Lower lobe of right lung (tissue), 2 donors: Measurements from ENCODE around the gene LHX5. TPM values are rescaled to one million over a fixed set of nuclear protein-coding genes. Genes with fewer than 3 reads are reported as not detected.
"Not testable (repeated sequence)": the region's sequence is repeated elsewhere in the genome, so short reads cannot be mapped to it uniquely, and the experiment has no call there.

Experiments used
- ATAC-seq, 2 donors: fragments of 200-7000 bp; cut with Tn5 transposase; one replicate each; pipeline ENCODE4 v1.9.1; 2020 to 2022; ENCODE audit warnings: mild to moderate bottlenecking in 2 of 2, moderate library complexity in 2 of 2
- DNase-seq: peaks from one replicate; pipeline ENCODE4 v3.0.0-alpha.2; 2020
- H3K27ac ChIP-seq: fragments of 200-600 bp; one replicate; pipeline ENCODE4 v1.8.0; 2022
- H3K27me3 ChIP-seq: fragments of 200-600 bp; one replicate; pipeline ENCODE4 v1.8.0; 2022; ENCODE audit warnings: low read depth
- H3K36me3 ChIP-seq: fragments of 200-600 bp; one replicate; pipeline ENCODE4 v1.8.0; 2022; ENCODE audit warnings: mild to moderate bottlenecking
- H3K4me1 ChIP-seq: fragments of 200-600 bp; one replicate; pipeline ENCODE4 v1.8.0; 2022
- H3K4me3 ChIP-seq: fragments of 200-600 bp; one replicate; pipeline ENCODE4 v1.8.0; 2022; ENCODE audit warnings: mild to moderate bottlenecking
- H3K9me3 ChIP-seq: fragments of 200-600 bp; one replicate; pipeline ENCODE4 v1.8.0; 2022
- CTCF ChIP-seq: fragments of 200-600 bp; IDR thresholded peaks from one replicate; pipeline ENCODE4 v1.8.0; 2022; ENCODE audit warnings: antibody characterized with exemption, mild to moderate bottlenecking
- intact Hi-C: fragments of 100-400 bp; cut with DNase I; formaldehyde crosslinking; loops from one replicate; pipeline ENCODE4 v1.11.0; 2022
- total RNA-seq: library from RNA; stranded (reverse); fragmentation: NEBNext Ultra II Directional; extraction: Animal tissue kit (Norgen Biotek cat#: 25700); gene quantifications from one replicate; pipeline ENCODE4 v1.2.1, GENCODE V29; 2021
- donor health status: DM: no; HTN: yes; CAD: no; lungs with severe emphysema.

The LHX5 gene
- total RNA-seq, 1 donor from 2014 or later: not detected

- no peak overlapping the region for H3K4me3 ChIP-seq
- no peak overlapping the region for H3K27ac ChIP-seq
- H3K27me3 ChIP-seq: peaks cover 35% of the 10 kb centered on the region
- DNase-seq (no peak), ATAC-seq (no peak)
- intact Hi-C loops: no loop called here
- TF ChIP-seq CTCF: no peak
- no peaks in the 10 kb centered on the region for H3K9me3 ChIP-seq
- H3K36me3 ChIP-seq: no peaks in the 10 kb centered on the region
- no peaks in the 10 kb centered on the region for H3K4me1 ChIP-seq
These were observed 26.0 kb upstream of the LHX5 start for GRCh38 chr12:113497693-113498092.

DNA sequence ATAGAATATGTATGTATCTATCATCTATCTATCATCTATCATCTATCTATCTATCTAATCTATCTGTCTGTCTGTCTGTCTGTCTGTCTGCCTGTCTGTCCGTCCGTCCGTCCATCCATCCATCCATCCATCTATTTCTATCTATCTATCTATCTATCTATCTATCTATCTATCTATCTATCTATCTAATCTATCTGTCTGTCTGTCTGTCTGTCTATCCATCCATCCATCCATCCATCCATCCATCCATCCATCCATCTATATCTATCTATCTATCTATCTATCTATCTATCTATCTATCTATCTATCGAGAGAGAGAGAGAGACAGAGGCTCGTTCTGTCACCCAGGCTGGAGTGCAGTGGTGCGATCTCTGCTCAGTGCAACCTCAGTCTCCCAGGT is 24.3 kb upstream of the LHX5 start:
- H3K4me3 ChIP-seq, DNase-seq, H3K27ac ChIP-seq, H3K9me3 ChIP-seq, H3K4me1 ChIP-seq, H3K36me3 ChIP-seq, intact Hi-C loops, ATAC-seq: not testable (repeated sequence)
- H3K27me3 ChIP-seq: peaks cover 28% of the 10 kb centered on the region

- ATAC-seq (no peak), DNase-seq (no peak)
- no peak for TF ChIP-seq CTCF
- no peak overlapping the region for H3K27ac ChIP-seq
- H3K9me3 ChIP-seq: no peaks in the 10 kb centered on the region
- no peak overlapping the region for H3K4me3 ChIP-seq
- H3K27me3 ChIP-seq: peaks cover 17% of the 10 kb centered on the region
- H3K4me1 ChIP-seq: no peaks in the 10 kb centered on the region
- intact Hi-C loops: no loop called here
- no peaks in the 10 kb centered on the region for H3K36me3 ChIP-seq
These were observed 16.7 kb upstream of the LHX5 start for GRCh38 chr12:113488322-113488721.

DNA sequence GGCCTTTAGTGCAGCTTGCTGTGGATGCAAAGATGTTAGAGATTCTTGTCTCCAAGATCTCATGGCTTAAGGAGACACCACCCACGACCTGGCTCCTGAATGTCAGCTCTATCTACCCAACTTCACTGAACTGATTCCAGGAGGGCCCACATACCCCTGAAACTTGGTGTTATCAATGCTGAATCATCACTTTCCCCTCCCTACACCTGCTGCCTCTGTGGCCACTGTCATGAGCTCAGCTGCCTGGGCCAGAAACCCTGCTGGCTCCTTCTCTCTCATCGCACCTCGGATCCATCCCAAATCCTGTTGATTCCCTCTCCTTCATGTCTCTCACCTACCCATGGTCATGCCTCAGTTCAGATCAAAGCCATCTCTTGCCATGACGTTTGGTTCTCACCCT is 15.1 kb upstream of the LHX5 start:
- Histone ChIP-seq H3K36me3 (no peaks in the 10 kb centered on the region), H3K27ac (no peak overlapping the region), H3K4me1 (no peaks in the 10 kb centered on the region), H3K27me3 (peaks cover 27% of the 10 kb centered on the region), H3K9me3 (no peaks in the 10 kb centered on the region), H3K4me3 (no peak overlapping the region)
- ATAC-seq (no peak), DNase-seq (no peak)
- intact Hi-C loops: no loop called here
- TF ChIP-seq CTCF: no peak

- H3K27ac ChIP-seq: no peak overlapping the region
- H3K9me3 ChIP-seq: no peaks in the 10 kb centered on the region
- H3K4me3 ChIP-seq: no peak overlapping the region
- no peaks in the 10 kb centered on the region for H3K36me3 ChIP-seq
- no peak for TF ChIP-seq CTCF
- intact Hi-C loops: no loop called here
- ATAC-seq (no peak), DNase-seq (no peak)
- H3K27me3 ChIP-seq: peaks cover 41% of the 10 kb centered on the region
- no peaks in the 10 kb centered on the region for H3K4me1 ChIP-seq
These were observed 13.7 kb upstream of the LHX5 start for GRCh38 chr12:113485330-113485729.

DNA sequence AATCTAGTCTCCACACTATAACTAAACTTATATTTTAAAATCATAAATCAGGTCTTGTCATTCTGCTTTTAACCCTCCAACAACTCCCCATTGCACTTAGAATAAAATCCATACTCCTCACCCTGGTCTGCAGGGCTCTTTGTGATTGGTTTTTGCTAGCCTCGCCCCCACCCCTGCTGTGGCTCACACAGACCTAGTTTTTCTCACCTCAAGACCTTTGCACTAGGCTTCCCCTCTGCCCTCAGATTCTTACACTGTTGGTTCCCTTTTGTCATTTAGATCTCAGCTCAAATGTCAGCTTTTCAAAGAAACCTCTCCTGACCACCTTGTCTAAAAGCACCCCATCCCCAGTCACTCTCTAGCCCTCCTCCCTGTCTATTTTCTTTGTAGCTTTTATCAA is 10.7 kb upstream of the LHX5 start:
- ATAC-seq: no peak

More for the DNA sequence above, 10.7 kb upstream of the LHX5 start:
- Histone ChIP-seq H3K9me3 (no peaks in the 10 kb centered on the region), H3K27ac (no peak overlapping the region), H3K36me3 (no peaks in the 10 kb centered on the region), H3K4me3 (no peak overlapping the region), H3K4me1 (no peaks in the 10 kb centered on the region), H3K27me3 (peaks cover 65% of the 10 kb centered on the region)
- DNase-seq: no peak
- intact Hi-C loops: no loop called here
- no peak for TF ChIP-seq CTCF
